HAP-1 (cell line): ENCODE data around the gene EPB41L4B.
"Not testable (repeated sequence)": the region's sequence is repeated elsewhere in the genome, so short reads cannot be mapped to it uniquely, and the experiment has no call there.

ENCODE experiments used
- DNase-seq, 2 experiments: peaks; one replicate each; pipeline ENCODE4 v3.0.0-alpha.2; 2016 to 2020; ENCODE audit warnings: low spot score in 2 of 2
- H3K27me3 ChIP-seq: fragments of 250-450 bp; sonication (Bioruptor Pico); 2 replicates; pipeline ENCODE4 v1.5.1; 2020; ENCODE audit warnings: low read depth, mild to moderate bottlenecking, moderate library complexity
- H3K36me3 ChIP-seq: fragments of 250-450 bp; sonication (Bioruptor Pico); replicated peaks from 2 replicates; pipeline ENCODE4 v1.5.1; 2020; ENCODE audit warnings: mild to moderate bottlenecking
- H3K4me1 ChIP-seq: fragments of 250-450 bp; sonication (Bioruptor Pico); 2 replicates; pipeline ENCODE4 v1.5.1; 2020; ENCODE audit warnings: mild to moderate bottlenecking
- H3K4me3 ChIP-seq: fragments of 250-450 bp; sonication (Bioruptor Pico); 2 replicates; pipeline ENCODE4 v1.5.1; 2020; ENCODE audit warnings: mild to moderate bottlenecking, moderate library complexity
- H3K9me3 ChIP-seq: fragments of 250-450 bp; sonication (Bioruptor Pico); 2 replicates; pipeline ENCODE4 v1.5.1; 2020; ENCODE audit warnings: mild to moderate bottlenecking, moderate library complexity
- in situ Hi-C: fragments of 300-500 bp; cut with MboI; formaldehyde crosslinking; loops from 3 replicates; pipeline ENCODE4 v1.14.3; 2020; ENCODE audit warnings: low sequenced_read_pairs, inconsistent platforms, mixed read lengths

The EPB41L4B gene

DNA sequence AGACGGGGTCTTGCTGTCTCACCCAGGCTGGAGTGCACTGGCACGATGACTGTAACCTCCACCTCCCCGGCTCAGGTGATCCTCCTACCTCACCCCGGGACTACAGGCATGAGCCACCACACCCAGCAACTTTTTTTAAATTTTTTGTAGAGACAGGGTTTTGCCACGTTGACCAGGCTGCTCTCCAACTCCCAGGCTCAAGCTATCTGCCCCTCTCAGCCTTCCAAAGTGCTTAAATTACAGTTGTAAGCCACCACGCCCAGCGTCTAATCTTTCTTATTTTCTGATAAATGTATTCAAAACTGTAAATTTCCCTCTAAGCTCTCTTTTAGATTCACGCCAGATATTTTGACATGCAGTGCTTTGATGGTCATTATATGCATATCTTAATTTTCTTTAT, 164.2 kb downstream of the EPB41L4B start:
- peaks cover 3% of the 10 kb centered on the region; the same call in 1 of the 2 replicates for H3K27me3 ChIP-seq
- no peaks in the 10 kb centered on the region for H3K36me3 ChIP-seq
- no peaks in the 10 kb centered on the region for H3K9me3 ChIP-seq
- H3K4me3 ChIP-seq = no peak overlapping the region
- no peaks in the 10 kb centered on the region for H3K4me1 ChIP-seq
- in situ Hi-C loops = no loop called here
- DNase-seq = no peak

DNA sequence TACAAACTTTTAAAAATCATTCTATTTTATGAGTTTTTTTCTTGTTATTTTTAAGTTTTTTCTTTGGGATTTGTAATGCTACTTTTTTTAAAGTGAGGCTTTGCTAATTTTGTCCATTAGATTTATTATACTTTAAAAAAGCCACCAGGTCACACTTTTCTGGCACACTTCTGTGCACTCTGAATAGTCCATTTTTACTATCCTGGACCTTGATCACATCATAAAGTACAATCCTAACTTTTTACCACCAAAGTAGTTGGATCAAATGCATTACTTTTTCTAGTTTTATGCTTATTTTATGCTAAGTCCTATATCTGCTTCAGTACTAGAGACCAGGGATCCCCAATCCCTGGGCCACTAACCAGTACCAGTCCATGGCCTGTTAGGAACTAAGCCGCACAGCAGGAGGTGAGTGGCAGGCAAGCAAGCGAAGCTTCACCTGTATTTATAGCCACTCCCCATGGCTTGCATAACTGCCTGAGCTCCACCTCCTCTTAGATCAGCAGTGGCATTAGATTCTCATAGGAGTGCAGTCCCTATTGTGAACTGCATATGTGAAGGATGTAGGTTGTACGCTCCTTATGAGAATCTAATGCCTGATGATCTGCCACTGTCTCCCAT, 169.8 kb downstream of the EPB41L4B start:
- no peak overlapping the region for H3K4me3 ChIP-seq
- in situ Hi-C loops = no loop called here
- H3K36me3 ChIP-seq = no peaks in the 10 kb centered on the region
- no peak for DNase-seq
- 0 out of 2 replicates have a peak, but pooled peaks cover 3% of the 10 kb centered on the region for H3K9me3 ChIP-seq
- no peaks in the 10 kb centered on the region for H3K4me1 ChIP-seq
- no peaks in the 10 kb centered on the region for H3K27me3 ChIP-seq

DNA sequence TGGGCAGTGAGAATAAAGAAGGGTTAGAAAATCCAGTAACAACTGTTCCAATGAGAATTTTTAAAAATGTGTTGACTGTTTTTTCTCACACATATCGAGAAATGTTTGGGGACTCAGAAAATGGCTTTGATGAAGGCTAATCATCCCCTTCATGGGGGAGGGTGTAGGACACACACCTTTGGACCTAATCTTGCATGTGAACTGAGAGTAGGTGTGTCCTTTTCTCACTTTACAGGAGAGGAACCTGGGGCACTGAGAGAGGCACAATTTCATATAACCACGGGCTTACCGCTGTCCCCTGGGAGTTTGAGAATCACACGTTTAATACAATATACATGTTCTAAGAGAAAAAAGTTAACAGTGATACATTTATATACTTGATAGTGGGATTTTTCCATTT, 171.1 kb downstream of the EPB41L4B start:
- no peaks in the 10 kb centered on the region for H3K4me1 ChIP-seq
- in situ Hi-C loops = no loop called here
- DNase-seq = no peak
- no peaks in the 10 kb centered on the region for H3K36me3 ChIP-seq
- H3K4me3 ChIP-seq = no peak overlapping the region
- 0 out of 2 replicates have a peak, but pooled peaks cover 3% of the 10 kb centered on the region for H3K9me3 ChIP-seq
- no peaks in the 10 kb centered on the region for H3K27me3 ChIP-seq

DNA sequence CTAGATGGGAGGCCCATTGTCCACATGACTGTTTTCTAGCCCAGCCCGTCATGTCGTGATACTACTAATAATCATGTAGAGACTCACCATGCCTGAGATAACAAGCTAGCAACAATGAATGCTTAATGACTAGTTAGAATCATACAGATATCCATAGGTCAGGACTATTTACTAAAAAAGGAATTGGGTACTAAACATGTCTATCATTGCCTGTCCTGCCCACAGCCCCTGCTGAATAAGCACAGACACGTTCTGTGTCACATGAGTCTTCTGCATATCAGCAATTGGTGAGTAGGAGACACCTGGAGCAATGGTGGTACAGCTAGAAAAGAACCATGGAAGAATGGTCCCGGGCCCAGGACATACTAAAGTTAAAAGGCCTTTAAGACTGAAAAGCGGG, 171.8 kb downstream of the EPB41L4B start:
- no peak for DNase-seq
- no peaks in the 10 kb centered on the region for H3K4me1 ChIP-seq
- no peak overlapping the region for H3K4me3 ChIP-seq
- no peaks in the 10 kb centered on the region for H3K36me3 ChIP-seq
- 0 out of 2 replicates have a peak, but pooled peaks cover 3% of the 10 kb centered on the region for H3K9me3 ChIP-seq
- H3K27me3 ChIP-seq = no peaks in the 10 kb centered on the region
- in situ Hi-C loops = no loop called here

DNA sequence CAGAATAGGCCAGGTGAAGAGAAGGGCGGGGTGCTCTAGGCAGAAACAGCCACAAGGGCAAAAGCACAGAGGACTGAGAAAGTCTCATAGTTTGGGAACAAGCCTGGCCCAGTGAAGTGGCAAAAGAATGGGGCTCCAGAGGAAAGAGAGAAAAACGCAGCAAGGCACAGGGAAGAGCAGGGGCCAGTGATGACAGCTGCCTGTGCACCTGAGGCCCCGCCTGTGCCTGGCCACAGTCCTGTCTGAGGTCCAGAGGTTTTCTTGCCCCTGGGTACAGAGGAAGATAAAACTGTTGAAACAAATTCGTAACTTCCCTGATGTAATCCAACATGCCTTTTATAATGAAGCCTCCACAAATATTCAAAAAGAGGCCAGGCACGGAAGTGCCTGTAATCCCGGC, 175.8 kb downstream of the EPB41L4B start:
- Histone ChIP-seq H3K4me3 (no peak overlapping the region), H3K27me3 (no peaks in the 10 kb centered on the region), H3K36me3 (no peaks in the 10 kb centered on the region), H3K9me3 (no peaks in the 10 kb centered on the region), H3K4me1 (no peaks in the 10 kb centered on the region)
- DNase-seq = no peak
- in situ Hi-C loops = no loop called here

DNA sequence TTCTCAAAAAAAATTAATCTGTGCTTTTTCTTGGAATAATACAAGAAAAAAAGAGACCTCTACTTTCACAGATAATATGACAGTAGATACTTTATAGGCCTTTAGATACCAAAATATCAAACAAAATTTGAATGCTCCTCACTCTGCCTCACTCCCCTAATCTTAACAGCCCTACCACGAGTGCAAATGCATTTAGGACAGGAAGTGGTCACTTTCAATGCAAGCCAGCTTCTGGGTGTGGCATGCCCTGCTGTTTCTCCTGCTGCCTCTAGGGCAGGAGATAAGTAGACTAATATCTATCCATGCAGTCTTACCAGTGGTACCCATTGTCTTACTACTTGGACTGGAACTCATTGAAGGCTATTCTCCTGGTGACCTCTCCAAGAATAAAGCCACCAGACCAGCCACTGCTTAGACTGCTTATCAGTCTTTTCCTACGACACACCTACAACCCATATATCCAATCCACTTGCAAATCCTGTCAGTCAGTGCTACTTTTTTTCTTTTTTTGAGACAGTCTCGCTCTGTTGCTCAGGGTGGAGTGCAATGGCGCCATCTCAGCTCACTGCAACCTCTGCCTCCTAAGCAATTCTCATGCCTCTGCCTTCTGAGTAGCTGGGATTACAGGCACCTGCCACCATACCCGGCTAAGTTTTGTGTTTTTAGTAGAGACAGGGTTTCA, 176.8 kb downstream of the EPB41L4B start:
- DNase-seq = peak; percentile 23 to 60
- Histone ChIP-seq H3K36me3 (no peaks in the 10 kb centered on the region), H3K4me3 (no peak overlapping the region), H3K4me1 (no peaks in the 10 kb centered on the region), H3K9me3 (no peaks in the 10 kb centered on the region), H3K27me3 (no peaks in the 10 kb centered on the region)
- in situ Hi-C loops = no loop called here

DNA sequence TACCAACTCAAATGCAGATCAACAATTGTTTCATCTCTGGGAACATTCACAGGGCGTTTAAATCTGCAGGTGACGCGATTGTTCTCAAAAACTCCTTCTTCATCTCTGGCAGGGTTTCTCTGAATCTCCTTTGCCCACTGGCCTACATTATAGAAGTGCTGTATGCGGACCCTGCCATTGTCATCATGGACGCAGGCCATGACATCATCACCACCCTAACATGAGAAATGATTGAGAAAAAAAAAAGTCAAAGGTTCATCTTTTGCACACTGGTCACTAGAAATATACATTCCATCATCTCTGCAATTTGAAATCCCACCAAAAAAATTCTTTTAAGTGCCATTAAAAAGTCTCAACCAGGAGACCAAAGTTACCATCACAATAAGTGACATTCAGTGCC, 179.5 kb downstream of the EPB41L4B start:
- no peaks in the 10 kb centered on the region for H3K27me3 ChIP-seq
- in situ Hi-C loops = no loop called here
- H3K4me3 ChIP-seq = no peak overlapping the region
- H3K9me3 ChIP-seq = no peaks in the 10 kb centered on the region
- H3K36me3 ChIP-seq = no peaks in the 10 kb centered on the region
- no peak for DNase-seq
- no peaks in the 10 kb centered on the region for H3K4me1 ChIP-seq

DNA sequence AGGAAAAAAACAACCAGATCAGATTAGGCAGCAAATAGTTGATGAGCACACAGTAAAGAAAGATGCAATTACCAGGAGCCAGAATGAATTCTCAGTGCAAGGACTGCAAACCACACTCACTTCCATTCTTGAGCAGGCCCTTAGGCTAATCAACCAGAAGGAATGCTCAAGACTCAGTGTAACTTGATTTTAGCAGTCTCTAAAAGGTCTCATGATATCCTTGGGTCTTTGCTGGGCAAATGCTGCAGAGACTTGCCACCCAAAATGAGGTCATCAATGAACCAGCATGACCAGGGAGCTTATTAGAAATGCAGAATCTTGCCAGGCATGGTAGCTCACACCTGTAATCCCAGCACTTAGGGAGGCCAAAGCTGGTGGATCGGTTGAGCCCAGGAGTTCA, 181.0 kb downstream of the EPB41L4B start:
- H3K27me3 ChIP-seq = no peaks in the 10 kb centered on the region
- in situ Hi-C loops = no loop called here
- no peak overlapping the region for H3K4me3 ChIP-seq
- DNase-seq = no peak
- H3K36me3 ChIP-seq = no peaks in the 10 kb centered on the region
- no peaks in the 10 kb centered on the region for H3K9me3 ChIP-seq
- H3K4me1 ChIP-seq = no peaks in the 10 kb centered on the region

DNA sequence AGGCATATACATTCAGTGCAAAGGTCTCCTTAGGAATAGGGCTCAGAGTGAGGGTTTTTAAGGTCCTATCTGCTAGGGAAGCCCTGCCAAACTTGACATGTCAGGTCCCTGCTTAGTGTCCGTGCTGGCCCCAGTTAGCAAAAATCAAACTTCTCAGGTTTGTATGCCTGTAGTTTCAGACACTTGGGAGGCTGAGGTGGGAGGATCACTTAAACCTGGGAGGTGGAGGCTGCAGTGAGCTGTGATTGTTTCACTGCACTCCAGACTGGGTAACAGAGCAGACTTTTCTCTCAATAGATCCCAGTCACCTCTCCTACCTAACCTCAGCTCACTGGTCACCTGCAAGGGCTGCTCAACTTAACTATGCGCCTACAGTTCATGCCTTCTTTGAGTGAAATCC, 182.4 kb downstream of the EPB41L4B start:
- in situ Hi-C loops = no loop called here
- no peaks in the 10 kb centered on the region for H3K36me3 ChIP-seq
- DNase-seq = no peak

DNA sequence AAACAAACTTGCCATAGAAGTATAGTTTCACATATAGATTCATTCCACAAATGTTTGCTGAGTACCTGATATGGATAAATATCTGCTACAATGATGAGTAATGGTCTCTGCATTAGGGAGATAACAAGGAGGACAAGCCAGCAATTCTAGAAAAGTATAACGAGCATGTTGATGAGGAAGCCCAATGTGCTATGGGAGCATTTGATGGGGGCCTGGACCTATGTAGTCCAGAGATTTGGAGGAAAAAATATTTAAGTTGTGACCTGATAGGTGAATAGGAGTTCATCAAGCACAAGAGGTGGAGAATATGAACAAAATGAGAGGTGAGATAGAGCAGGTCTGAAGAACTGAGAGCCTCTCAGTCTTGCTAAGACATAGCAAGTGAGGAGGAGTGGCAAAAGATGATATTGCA, 186.7 kb downstream of the EPB41L4B start:
- Histone ChIP-seq H3K27me3 (no peaks in the 10 kb centered on the region), H3K9me3 (no peaks in the 10 kb centered on the region), H3K4me3 (no peak overlapping the region), H3K4me1 (no peaks in the 10 kb centered on the region), H3K36me3 (no peaks in the 10 kb centered on the region)
- no peak for DNase-seq
- in situ Hi-C loops = no loop called here

More for the DNA sequence above, 182.4 kb downstream of the EPB41L4B start:
- no peaks in the 10 kb centered on the region for H3K4me1 ChIP-seq
- H3K27me3 ChIP-seq = no peaks in the 10 kb centered on the region
- no peaks in the 10 kb centered on the region for H3K9me3 ChIP-seq
- H3K4me3 ChIP-seq = no peak overlapping the region

DNA sequence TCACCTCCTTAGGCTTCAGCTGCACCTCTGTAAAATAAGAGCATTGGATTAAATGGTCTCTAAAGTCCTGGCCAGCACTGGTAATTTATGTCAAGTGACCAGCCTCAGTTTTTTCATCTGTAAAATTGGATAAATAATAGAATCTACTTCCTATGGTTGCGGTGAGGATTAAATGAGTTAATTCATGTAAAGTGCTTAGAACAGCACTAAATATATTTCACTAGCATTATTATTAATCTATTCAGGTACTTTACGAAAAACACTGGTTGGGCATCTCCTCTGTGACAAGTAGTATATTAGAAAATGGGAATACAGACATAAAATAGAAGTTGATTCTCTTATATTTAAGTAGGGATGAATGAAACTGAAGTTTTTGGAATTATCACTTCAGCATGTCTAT, 187.3 kb downstream of the EPB41L4B start:
- DNase-seq = no peak
- H3K4me3 ChIP-seq = no peak overlapping the region
- no peaks in the 10 kb centered on the region for H3K36me3 ChIP-seq
- no peaks in the 10 kb centered on the region for H3K4me1 ChIP-seq
- in situ Hi-C loops = no loop called here
- no peaks in the 10 kb centered on the region for H3K9me3 ChIP-seq
- H3K27me3 ChIP-seq = no peaks in the 10 kb centered on the region

DNA sequence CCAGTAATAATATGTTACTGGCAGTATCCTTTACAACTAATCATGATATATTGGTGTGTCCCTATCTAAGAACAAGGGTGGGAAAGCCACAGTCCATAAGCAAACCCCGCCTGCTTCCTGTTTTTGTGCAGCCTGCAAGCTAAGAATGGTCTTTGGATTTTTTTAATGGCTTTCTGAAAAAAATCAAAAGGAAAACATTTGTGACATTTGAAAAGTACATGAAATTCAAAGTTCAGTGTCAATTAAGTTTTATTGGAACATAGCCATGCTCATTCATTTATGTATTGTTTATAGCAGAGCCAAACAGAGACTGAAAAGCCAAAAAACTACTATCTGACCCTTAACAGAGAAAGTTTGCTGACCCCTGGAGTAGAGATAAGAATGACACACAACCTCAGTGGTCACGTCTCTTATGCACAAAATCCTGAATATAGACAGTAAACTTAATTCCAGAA, 188.3 kb downstream of the EPB41L4B start:
- H3K9me3 ChIP-seq = no peaks in the 10 kb centered on the region
- in situ Hi-C loops = no loop called here
- H3K4me1 ChIP-seq = no peaks in the 10 kb centered on the region
- no peaks in the 10 kb centered on the region for H3K36me3 ChIP-seq
- H3K27me3 ChIP-seq = no peaks in the 10 kb centered on the region
- H3K4me3 ChIP-seq = no peak overlapping the region
- DNase-seq = no peak

DNA sequence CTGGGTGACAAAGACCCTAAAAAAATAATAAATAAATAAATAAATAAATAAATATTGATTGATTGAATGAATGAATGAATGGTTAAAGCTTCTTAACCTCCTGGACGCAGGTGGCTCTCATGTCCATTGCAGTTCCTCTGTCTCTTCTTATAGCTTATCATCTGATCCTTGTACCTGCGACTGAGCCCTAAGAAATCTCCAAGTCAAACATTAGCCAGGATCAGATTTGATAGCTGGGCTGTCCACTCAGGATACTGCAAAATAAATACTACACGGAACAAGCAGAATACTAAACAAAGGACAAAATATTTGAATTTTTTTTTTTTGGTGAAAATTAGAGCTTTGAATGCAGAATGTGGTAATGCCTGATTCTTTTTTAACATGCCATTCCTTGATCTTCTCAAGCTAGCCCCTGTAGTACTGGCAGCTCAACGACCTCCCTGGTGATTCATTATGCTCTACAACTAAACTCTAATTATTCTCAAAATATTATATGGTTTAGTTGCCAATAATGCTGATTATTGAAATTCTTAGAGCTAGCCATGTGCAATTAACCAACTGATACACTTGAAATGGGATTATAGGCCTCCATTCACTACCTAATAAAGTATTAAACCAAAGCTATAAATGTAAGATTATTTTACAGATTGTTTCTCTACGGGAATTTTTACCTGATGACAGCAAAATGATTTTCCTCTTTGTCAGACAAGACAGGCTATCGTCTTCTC, 191.2 kb downstream of the EPB41L4B start:
- DNase-seq = no peak
- H3K4me3 ChIP-seq = no peak overlapping the region
- H3K4me1 ChIP-seq = no peaks in the 10 kb centered on the region
- H3K9me3 ChIP-seq = no peaks in the 10 kb centered on the region
- in situ Hi-C loops = no loop called here
- no peaks in the 10 kb centered on the region for H3K27me3 ChIP-seq
- no peaks in the 10 kb centered on the region for H3K36me3 ChIP-seq

DNA sequence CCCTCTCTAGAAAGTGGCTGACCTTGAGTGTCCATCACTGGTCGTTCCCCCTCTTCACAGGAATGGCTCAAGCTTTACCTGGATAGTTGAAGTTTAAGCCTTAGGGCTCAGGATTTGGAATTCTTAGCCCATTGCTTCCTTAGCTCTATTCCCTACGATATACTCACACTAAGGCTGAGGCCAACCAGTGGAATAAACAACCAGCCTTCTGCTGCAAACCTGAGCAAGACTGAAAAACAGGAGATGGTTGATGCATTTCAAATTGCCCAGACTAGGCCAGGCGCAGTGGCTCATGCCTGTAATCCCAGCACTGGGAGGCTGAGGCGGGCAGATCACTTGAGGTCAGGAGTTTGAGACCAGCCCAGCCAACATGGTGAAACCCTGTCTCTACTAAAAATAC, 194.2 kb downstream of the EPB41L4B start:
- in situ Hi-C loops, H3K27me3 ChIP-seq, DNase-seq, H3K4me1 ChIP-seq, H3K9me3 ChIP-seq, H3K4me3 ChIP-seq, H3K36me3 ChIP-seq: not testable (repeated sequence)
